CD4-positive, alpha-beta T cell (primary cell): ENCODE data around the gene LOXL1. TPM values are rescaled to one million over a fixed set of nuclear protein-coding genes. Genes with fewer than 3 reads are reported as not detected.

Source experiments
- ATAC-seq: fragments of 200-7000 bp; cut with Tn5 transposase; one replicate; pipeline ENCODE4 v1.10.0; 2022; ENCODE audit warnings: mild to moderate bottlenecking; ENCODE audit not compliant: poor library complexity
- CTCF ChIA-PET: fragments of 350-600 bp; sonication (Branson Sonifier 250); formaldehyde crosslinking; loops from one replicate; lab custom pipeline; 2021; ENCODE audit warnings: antibody characterized with exemption, inconsistent platforms; lab: Charles Lee
- POLR2A ChIA-PET: fragments of 350-600 bp; sonication (Branson Sonifier 250); formaldehyde crosslinking; loops from one replicate; lab custom pipeline; 2021; ENCODE audit warnings: antibody characterized with exemption, inconsistent platforms; lab: Charles Lee
- DNase-seq, 14 experiments: peaks; one replicate each; pipeline ENCODE4 v3.0.0-alpha.2; 2013 to 2020; ENCODE audit warnings: mixed read lengths in 2 of 14
- H3K27ac ChIP-seq, 2 donors: one replicate each; pipeline versions ENCODE4 v1.5.1 to v1.7.0; 2013; ENCODE audit warnings: low read length in 2 of 2, low read depth in 1 of 2, mild to moderate bottlenecking in 1 of 2
- H3K27me3 ChIP-seq, 2 experiments: 1 replicate in 1 of 2; 2 replicates in 1 of 2; pipeline versions ENCODE4 v1.6.1 to v1.7.0; 2013; ENCODE audit warnings: low read length in 2 of 2, control low read depth in 1 of 2, mild to moderate bottlenecking in 1 of 2, moderate library complexity in 1 of 2; ENCODE audit not compliant: insufficient read depth in 2 of 2, control insufficient read depth in 1 of 2
- H3K36me3 ChIP-seq: one replicate; pipeline ENCODE4 v1.6.1; 2013; ENCODE audit warnings: low read length, control low read depth; ENCODE audit not compliant: insufficient read depth
- H3K4me1 ChIP-seq: one replicate; pipeline ENCODE4 v1.6.1; 2013; ENCODE audit warnings: low read length, control low read depth; ENCODE audit not compliant: insufficient read depth
- H3K4me3 ChIP-seq: one replicate; pipeline ENCODE4 v1.5.1; 2013; ENCODE audit warnings: mild to moderate bottlenecking, low read length, moderate library complexity
- H3K9me3 ChIP-seq, 2 experiments: 1 replicate in 1 of 2; 2 replicates in 1 of 2; pipeline versions ENCODE4 v1.6.1 to v1.7.0; 2013; ENCODE audit warnings: low read length in 2 of 2, mild to moderate bottlenecking in 2 of 2, control low read depth in 1 of 2, moderate library complexity in 1 of 2; ENCODE audit not compliant: control insufficient read depth in 1 of 2, insufficient read depth in 1 of 2
- H3K27ac Mint-ChIP-seq: one replicate; pipeline ENCODE4 v1.8.0; 2020; ENCODE audit warnings: mixed read lengths
- H3K27me3 Mint-ChIP-seq: one replicate; pipeline ENCODE4 v1.8.0; 2021; ENCODE audit warnings: mixed read lengths
- H3K36me3 Mint-ChIP-seq: one replicate; pipeline ENCODE4 v1.8.0; 2021; ENCODE audit warnings: low read depth, mixed read lengths
- H3K4me1 Mint-ChIP-seq: one replicate; pipeline ENCODE4 v1.8.0; 2021; ENCODE audit warnings: low read depth, mixed read lengths
- H3K4me3 Mint-ChIP-seq: one replicate; pipeline ENCODE4 v1.8.0; 2020; ENCODE audit warnings: mild to moderate bottlenecking, mixed read lengths
- H3K9me3 Mint-ChIP-seq: one replicate; pipeline ENCODE4 v1.8.0; 2020; ENCODE audit warnings: mixed read lengths
- intact Hi-C, 2 experiments: fragments of 100-400 bp; cut with DNase I in 1 of 2; cut with micrococcal nuclease in 1 of 2; formaldehyde crosslinking; loops; one replicate each; pipeline versions ENCODE4 v1.15.1 to v1.9.0; 2023 to 2025; cut with DNase I, micrococcal nuclease
- total RNA-seq, 174 experiments: library from RNA in 2 of 174; stranded (reverse) in 2 of 174; gene quantifications; one replicate each; pipeline ENCODE4 v1.2.3 and lab custom pipeline; 2021 to 2026
- TF ChIP-seq, protein P1 (sequence below): fragments of 200-600 bp; IDR thresholded peaks from one replicate; pipeline ENCODE4 v1.8.0; 2022; ENCODE audit warnings: antibody characterized with exemption, mild to moderate bottlenecking

LOXL1 gene
- total RNA-seq, 2 experiments from 2014 or later: 3.0 to 3.5 TPM

DNA sequence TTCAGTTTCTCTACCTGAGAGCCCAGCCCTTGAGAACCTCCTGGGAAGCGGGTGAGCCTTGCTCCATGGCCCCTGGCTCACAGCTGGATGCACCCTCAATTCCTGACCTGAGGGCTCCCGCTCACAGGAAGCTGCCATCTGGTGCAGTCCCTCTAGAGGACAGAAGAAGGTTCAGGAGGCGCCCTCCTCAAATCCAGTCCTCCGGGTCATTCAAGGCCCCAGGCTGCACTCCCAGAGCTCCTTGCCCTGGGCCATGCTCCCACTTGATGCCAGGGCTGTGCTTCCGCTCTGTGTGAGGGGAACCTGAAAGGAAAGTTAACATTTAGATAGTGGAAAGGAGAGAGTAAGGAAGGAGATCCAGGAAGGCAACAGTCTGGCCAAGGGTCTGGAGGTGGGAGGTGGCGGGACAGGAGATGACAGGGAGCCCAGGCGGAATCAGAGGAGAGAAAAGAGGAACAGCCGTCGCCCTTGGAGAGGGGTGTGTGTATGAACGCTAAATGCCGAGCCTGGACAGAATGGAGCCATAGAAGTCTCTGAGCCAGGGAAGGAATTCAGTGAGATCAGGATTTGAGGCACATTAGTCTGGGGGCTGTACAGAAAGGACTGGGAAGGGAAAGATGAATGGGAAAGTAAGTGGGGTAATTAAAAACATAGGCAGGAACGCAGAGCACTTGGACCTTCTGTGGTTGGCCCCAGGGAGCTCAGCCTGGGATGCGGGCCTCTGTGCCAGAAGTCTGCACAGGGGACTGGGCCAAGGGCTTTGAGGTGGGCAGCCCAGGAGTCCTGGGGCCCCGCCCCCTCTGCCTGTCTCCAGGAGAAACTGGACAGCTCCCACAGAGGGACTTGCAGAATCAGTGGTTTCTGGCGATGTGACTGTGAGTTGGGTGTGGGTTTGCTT is 26.8 kb upstream of the LOXL1 start:
- intact Hi-C loops: no loop called here
- TF ChIP-seq, protein P1, sequence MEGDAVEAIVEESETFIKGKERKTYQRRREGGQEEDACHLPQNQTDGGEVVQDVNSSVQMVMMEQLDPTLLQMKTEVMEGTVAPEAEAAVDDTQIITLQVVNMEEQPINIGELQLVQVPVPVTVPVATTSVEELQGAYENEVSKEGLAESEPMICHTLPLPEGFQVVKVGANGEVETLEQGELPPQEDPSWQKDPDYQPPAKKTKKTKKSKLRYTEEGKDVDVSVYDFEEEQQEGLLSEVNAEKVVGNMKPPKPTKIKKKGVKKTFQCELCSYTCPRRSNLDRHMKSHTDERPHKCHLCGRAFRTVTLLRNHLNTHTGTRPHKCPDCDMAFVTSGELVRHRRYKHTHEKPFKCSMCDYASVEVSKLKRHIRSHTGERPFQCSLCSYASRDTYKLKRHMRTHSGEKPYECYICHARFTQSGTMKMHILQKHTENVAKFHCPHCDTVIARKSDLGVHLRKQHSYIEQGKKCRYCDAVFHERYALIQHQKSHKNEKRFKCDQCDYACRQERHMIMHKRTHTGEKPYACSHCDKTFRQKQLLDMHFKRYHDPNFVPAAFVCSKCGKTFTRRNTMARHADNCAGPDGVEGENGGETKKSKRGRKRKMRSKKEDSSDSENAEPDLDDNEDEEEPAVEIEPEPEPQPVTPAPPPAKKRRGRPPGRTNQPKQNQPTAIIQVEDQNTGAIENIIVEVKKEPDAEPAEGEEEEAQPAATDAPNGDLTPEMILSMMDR: no peak
- ChIA-PET CTCF (no interaction called here), POLR2A (no interaction called here)
- H3K4me3 Mint-ChIP-seq: no peak overlapping the region
- DNase-seq: no peak
- H3K4me1 Mint-ChIP-seq: no peaks in the 10 kb centered on the region
- H3K9me3 ChIP-seq: no peaks in the 10 kb centered on the region
- H3K27ac ChIP-seq: no peak overlapping the region
- no peaks in the 10 kb centered on the region for H3K9me3 Mint-ChIP-seq
- no peaks in the 10 kb centered on the region for H3K27me3 Mint-ChIP-seq
- H3K36me3 ChIP-seq: no peaks in the 10 kb centered on the region
- no peak for ATAC-seq
- H3K27ac Mint-ChIP-seq: no peak overlapping the region
- H3K4me3 ChIP-seq: no peak overlapping the region
- H3K27me3 ChIP-seq: no peaks in the 10 kb centered on the region
- no peaks in the 10 kb centered on the region for H3K36me3 Mint-ChIP-seq
- peaks cover 5% of the 10 kb centered on the region for H3K4me1 ChIP-seq

DNA sequence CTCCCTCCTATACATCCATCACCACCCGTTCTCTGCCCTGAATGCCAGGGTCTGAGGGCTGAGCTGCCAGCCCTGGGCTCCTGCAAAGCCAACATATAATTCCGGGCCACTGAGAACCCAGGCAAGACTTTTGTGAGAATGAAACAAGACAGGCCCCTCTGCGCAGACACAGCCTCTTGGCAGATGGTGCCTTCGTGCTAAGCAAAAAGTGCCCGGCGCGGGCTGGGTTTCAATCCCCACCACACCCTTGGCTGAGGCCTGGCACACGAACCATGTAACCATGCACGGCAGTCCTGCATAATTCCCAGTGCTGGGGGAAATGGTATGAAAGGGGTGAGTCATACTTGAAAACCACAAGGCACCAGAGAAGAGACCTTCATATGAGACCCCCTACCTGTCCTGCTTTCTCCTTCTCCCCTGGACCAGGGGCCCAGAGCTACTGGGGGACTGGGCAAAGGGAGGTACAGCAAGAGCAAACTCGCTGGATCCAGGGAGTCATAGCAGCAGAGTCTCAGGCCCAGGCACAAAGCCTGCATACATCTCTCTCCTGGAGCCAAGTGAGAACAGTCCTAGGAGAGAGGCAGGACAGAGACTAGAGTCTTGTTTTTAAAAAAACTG is 26.1 kb upstream of the LOXL1 start:
- H3K4me3 Mint-ChIP-seq: no peak overlapping the region
- ChIA-PET CTCF (interaction anchor here (1.6 kb wide), 1 partner anchor 28 kb away, joined by 6 read pairs; no protein-coding TSS in a partner anchor), POLR2A (no interaction called here)
- H3K27ac Mint-ChIP-seq: no peak overlapping the region
- Histone ChIP-seq H3K4me3 (no peak overlapping the region), H3K36me3 (no peaks in the 10 kb centered on the region), H3K4me1 (peaks cover 5% of the 10 kb centered on the region), H3K27ac (no peak overlapping the region), H3K9me3 (no peaks in the 10 kb centered on the region), H3K27me3 (no peaks in the 10 kb centered on the region)
- intact Hi-C loops: no loop called here
- ATAC-seq: no peak
- no peak for DNase-seq
- TF ChIP-seq, protein P1: no peak
- no peaks in the 10 kb centered on the region for H3K9me3 Mint-ChIP-seq
- H3K4me1 Mint-ChIP-seq: no peaks in the 10 kb centered on the region
- H3K27me3 Mint-ChIP-seq: no peaks in the 10 kb centered on the region
- H3K36me3 Mint-ChIP-seq: no peaks in the 10 kb centered on the region

DNA sequence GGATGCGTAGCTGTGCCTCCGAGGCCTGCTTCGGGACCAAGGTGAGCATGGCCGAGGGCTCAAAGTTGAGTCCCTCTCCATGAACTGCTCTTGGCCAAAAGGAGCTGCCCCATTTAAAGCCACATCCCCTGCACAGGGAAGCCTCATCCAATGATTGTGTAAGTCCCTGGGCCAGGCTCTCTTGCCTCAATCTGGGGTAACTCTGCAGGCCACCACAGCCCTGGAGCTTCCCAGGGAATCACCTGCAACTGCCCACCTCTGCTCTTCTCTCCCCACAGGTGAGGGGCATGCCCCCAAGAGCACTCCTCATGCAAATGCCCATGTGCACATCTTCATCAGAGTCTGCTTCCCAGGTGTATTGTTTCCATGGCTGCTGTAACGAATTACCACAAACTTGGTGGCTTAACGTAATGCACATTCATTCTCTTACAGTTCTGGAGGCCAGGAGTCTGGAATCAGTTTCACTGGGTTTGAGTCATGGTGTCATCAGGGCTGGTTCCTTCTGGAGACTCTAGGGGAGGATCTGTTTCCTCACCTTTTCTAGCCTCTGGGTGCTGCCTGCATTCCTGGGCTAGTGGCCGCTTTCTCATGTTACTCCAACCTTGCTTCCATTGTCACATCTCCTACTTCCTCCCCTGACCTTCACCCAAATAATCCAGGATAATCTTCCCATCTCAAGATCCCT is 25.0 kb upstream of the LOXL1 start:
- DNase-seq (no peak), ATAC-seq (no peak)
- H3K4me1 ChIP-seq: peaks cover 5% of the 10 kb centered on the region
- Mint-ChIP-seq H3K36me3 (no peaks in the 10 kb centered on the region), H3K27me3 (no peaks in the 10 kb centered on the region), H3K4me1 (no peaks in the 10 kb centered on the region), H3K27ac (no peak overlapping the region), H3K9me3 (no peaks in the 10 kb centered on the region), H3K4me3 (no peak overlapping the region)
- H3K27me3 ChIP-seq: no peaks in the 10 kb centered on the region
- CTCF ChIA-PET: interaction anchor here (0.6 to 1.6 kb wide), 2 partner anchors 26 to 65 kb away, joined by 3 to 6 read pairs; no protein-coding TSS in a partner anchor
- TF ChIP-seq, protein P1: no peak
- POLR2A ChIA-PET: no interaction called here
- intact Hi-C loops: no loop called here
- H3K36me3 ChIP-seq: no peaks in the 10 kb centered on the region
- no peak overlapping the region for H3K4me3 ChIP-seq
- no peak overlapping the region for H3K27ac ChIP-seq
- H3K9me3 ChIP-seq: no peaks in the 10 kb centered on the region
